Loucy (cell line): ENCODE data around the gene SLC38A1.

ENCODE experiments used
- CTCF ChIP-seq: fragments of 200-600 bp; sonication (generic); conservative IDR thresholded peaks from 2 replicates; pipeline ENCODE4 v1.5.1; 2014; ENCODE audit warnings: mild to moderate bottlenecking, antibody characterized with exemption, low read length
- EZH2phosphoT487 ChIP-seq: fragments of 200-600 bp; IDR thresholded peaks from 2 replicates; pipeline ENCODE4 v1.6.1; 2018; ENCODE audit warnings: antibody characterized with exemption, mild to moderate bottlenecking, moderate library complexity, borderline replicate concordance

- no peak for TF ChIP-seq CTCF
- no peak for TF ChIP-seq EZH2phosphoT487
Observed at GRCh38 chr12:46134852-46135251, 134.0 kb downstream of the SLC38A1 start.
